Stimulated activated CD4-positive, alpha-beta T cell treated with anti-CD3 and anti-CD28 coated beads, Interleukin-4, amount 100 ng/mL, for 4 hours (primary cell): ENCODE measurements around the gene WNT11.

Source experiments
- DNase-seq, 2 experiments: peaks; one replicate each; pipeline ENCODE4 v3.0.0-alpha.2; 2020

WNT11 gene

DNA sequence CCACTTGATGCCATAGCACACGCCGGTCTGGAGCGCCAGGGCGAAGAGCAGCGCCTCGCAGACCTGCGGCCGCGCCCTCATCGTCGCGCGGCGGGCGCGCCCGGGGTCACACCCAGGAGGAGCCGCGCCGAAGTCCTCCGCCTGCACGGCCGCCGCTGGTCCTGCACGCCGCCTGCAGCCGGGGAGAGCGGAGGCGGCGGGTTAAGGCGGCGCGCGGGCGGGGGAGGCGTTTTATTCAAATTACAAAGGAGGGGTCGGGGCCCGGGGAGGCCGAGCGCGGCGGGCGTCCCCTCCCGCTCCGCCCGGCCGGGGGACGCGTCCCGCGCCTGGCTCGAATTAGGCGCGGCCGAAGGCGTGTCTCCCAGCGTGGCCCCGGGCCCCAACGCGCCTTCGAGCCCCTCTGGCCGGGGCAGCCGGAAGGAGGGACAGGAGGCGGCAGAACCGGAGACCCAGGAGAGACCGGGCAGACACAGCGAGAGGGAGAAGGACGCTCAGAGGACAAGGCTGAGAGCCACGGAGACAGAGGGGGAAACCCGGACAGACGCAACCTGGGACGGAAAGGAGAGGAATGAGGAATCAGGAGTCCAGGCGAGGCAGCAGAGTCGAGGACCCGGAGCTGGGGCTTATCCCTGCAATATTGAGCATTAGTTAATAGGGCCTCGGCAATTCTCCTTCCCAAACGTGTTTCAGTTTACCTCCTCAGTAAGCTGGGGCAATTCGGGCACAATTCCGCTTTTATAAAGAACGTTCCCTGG lies at the start of gene WNT11:
WNT11 (minus strand) TSS at position 176 of the 755 bp plus-strand sequence; CDS start at position 81, 95 bp downstream.
- peak; percentile 19 to 33 for DNase-seq

DNA sequence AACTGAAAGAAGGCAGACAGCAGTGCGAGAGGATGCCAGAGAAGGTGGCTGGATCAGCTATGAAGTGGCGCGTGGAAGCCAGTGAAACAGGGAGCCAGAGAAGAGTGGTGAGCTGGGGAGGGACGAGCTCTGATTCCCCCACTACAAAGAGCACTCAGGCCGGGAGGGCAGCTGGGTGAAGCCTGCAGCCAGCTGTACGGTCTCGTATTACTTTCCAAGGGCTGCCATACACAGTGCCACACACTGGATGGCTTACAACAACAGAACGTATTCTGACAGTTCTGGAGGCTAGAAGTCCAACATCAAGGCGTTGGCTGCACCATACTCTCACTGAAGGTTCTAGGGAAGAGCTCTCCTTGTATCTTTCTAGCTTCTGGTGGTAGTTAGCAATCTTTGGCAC lies 47.1 kb upstream of the WNT11 start:
- no peak for DNase-seq

DNA sequence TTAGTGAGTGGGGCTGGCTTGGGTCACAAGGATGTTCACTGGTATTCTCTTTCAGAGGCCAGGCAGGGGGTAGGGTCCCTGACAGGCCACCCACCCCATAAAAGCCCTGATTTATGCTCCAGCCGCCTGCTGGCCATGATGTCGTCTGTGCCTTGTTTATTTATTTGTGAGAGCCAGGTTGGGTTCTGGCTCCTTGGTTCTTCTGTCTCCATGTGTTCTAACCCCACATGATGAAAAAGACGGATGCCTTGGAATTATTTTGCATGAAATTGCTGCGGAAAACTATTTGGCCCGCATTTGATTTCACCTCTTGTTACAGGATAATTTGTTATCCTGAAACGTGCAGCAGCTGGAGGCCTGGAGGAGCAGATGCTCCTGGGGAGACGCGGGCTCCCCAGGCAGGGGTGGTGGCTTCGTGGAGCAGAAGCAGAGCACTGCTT lies 46.3 kb upstream of the WNT11 start:
- no peak for DNase-seq

DNA sequence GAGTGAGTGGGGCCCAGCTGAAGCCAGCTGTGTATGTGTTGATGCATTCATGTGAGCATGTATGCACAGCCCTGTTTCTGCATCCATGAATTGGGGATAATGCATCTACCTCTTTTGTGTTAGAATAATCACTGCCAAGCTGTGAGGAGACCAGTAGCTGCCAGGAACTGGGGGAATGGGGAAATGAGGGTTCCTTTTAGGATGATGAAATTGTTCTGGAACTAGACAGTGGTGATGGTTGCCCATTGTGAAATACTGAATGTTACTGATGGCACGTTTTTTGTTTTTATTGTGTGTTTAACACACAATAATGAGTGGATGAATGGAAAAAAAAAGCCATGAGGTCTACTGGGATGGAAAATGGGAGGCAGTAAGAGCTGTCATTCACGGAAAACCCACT lies 45.3 kb upstream of the WNT11 start:
- no peak for DNase-seq

DNA sequence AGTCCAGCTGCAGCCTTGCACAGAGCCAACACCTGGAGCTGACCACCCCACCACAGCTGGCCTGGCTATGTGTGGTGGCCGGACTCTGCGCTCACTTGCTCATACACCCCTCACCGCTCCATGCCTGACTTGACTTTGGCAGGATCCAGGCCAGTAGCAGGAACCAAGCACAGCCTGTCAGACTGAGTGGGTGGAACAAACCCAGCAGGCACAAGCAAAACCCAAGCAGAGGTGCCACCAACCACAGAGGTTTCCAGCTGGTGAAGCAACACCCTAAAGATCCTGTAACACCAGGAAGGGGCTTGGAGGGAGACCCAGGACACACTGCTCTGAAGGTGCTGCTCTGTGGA lies 44.9 kb upstream of the WNT11 start:
- no peak for DNase-seq

DNA sequence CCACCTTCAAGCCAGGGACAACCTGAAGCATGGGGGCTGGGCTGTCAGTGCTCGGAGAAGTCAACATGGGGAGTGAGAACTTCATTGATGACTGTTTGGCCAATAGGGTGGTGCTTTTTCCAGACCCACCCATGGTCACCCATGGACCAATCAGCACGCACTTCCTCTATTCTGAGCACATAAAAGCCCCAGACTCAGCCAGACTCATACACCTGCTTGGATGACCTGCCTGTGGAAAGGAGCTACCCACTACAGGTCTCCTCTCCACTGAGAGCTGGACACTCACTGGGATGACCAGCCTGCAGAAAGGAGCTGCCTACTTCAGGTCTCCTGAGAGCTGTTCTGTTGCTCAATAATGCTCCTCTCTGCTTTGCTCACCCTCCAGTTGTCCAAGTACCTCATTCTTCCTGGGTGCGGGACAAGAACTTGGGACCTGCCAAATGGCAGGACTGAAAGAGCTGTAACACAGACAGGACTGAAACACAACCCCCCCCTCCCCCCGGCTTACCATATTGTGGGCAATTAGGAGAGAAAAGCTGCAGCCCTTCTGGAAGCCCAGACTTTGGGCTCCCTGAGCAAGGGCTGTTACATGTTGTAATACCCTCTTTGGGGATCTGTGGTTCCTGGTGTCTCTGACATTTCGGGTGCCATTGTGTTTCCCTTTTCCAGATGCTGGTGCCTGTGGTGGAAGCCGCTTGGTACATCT lies 44.4 kb upstream of the WNT11 start:
- no peak for DNase-seq

DNA sequence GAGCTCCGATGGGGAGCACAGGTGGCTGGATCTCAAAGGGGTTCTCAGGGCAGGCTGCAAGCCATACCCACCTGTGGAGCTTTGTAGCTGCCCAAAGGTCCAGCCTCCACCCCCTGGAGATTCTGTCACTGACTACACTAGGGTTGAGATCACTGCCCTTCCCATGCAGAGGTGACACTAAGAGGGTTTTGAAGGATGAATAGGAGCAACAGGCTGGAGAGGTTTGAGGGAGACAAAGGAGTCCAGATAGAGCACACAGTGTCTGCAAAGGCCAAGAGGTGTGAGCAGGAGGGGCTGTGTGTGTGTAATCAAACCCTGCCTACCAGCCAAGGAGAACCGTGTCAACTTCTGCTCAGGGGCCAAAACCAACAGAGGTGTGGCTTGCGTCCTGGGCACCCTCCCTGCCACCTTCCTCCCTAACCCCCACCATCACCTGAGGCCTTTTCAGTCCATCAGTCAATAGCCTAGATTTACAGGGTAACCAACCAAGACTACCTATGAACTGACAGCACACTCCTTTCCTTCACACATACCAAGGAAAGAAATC lies 43.0 kb upstream of the WNT11 start:
- no peak for DNase-seq

DNA sequence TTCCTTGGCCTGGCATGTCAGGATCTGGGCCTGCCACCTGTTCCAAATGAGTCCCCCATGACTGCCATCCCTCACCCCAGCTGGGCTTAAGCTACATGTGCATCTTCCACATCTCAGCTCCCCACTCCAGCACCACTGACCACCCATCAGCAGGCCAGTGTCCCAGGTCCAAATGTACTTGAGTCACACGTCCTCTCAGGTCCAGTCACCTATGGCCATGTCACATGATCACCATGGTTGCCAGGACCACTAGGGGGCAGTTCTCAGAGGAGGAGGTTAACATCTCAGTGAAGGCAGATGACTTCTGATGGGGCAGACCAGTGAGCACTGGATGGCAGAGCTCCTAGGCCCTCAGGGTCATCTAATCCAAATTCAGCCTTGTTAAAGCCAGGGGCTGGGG lies 41.9 kb upstream of the WNT11 start:
- DNase-seq: no peak

DNA sequence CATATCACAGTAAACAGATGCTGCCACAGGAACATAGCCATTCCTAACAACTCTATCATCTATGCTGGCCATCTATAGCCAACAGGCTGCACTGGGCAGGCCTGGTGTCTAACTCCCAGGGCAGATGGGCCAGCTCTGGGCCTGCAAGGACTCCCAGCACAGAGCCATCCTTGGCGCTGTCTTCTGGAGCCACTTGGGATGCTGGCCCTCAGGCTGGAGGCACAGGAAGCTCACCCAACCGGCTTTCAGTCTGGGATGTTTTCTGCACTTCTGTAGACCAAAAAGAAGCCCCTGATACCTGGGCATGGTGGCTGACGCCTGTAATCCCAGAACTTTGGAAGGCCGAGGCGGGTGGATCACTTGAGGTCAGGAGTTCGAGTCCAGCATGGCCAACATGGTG lies 40.8 kb upstream of the WNT11 start:
- DNase-seq: no peak

DNA sequence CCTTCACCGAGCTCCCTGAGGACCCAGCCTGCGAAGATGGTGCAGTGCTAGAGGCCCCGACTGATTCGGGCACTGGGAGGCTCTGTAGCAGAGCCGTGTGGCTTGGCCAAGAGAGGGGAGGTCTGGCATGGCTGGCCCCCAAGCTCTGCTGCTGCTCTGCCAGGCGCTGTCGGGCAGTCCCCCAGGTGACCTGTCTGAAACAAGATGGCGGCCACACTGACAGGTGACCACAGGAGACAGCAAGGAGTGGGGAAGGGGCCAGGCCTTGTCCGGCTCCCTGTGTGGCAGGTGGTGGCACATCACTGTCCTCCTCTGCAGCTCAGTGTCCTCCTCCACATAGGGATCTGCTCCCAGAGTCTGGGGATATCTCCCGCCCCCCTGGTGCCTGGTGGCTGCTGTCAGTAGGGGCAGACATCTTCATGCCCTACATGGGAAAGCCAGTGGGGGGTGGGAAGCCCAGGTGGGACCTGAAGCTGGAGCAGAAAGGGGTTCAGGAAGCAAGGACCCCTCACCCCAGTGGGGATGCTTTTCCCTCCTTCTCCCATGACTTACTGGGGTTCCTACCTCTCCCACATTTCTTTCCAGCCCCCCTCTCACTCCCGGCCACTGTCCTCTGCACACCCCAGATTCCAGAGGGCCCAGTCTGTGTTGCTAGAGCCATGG lies 40.1 kb upstream of the WNT11 start:
- no peak for DNase-seq

DNA sequence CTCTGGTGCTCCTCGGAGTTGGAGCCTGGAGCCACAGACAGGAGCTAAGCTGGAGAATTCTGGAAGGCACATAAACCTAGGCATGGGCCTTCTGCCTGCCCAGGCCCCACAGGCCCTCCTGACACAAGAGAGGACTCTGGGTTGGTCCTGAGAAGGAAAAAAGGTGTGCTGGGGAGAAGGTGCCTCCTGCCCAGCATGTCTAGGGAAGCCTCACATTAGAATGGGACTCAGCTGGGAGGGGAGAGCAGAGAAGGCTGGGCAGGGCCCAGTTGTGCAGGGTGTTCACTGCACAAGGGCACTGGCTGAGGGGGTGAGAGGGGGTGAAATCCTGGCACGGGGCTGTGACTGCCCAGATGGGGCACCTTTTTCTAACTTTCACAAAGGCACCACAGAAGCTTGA lies 39.4 kb upstream of the WNT11 start:
- no peak for DNase-seq

DNA sequence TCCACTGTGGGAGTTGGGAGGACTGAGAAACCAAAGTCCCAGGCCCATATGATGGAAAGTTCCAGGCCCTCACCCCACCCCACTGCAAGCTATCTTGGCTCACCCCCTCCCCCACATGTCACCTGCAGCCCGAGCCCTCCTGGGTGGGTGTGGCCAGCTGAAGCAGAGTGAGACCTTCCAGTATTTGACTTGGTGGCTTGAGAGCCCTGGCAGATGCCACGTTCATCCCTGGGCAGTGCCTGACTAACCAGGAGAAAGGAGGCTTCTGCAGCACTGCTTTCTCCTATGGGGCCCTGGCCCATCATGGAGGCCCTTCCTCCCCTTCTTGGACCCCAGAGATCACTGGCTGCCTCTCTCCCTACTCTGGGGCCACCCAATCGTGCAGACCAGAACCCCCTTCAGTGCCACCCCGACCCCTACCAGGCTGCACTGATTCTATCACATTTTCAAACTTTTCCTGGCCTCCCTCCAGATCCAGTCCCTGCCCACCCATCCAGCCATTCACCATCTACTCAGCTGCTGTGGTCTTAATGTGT lies 38.1 kb upstream of the WNT11 start:
- DNase-seq: no peak

DNA sequence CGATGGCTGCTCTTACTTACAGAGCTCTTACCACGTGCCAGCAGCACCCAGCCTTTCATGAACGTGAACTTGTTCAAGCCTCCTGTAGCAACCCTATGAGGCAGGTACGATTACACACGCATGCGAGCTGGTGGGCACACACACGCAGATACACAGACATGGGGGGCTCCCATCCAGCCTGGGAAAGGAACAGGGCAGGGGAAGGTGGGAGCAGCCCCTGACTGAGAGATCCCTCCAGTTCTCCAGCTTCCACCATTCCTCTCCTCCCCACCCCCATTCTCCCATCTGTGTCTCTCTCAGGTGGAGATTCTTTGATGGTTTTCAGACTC lies 37.6 kb upstream of the WNT11 start:
- DNase-seq: no peak

DNA sequence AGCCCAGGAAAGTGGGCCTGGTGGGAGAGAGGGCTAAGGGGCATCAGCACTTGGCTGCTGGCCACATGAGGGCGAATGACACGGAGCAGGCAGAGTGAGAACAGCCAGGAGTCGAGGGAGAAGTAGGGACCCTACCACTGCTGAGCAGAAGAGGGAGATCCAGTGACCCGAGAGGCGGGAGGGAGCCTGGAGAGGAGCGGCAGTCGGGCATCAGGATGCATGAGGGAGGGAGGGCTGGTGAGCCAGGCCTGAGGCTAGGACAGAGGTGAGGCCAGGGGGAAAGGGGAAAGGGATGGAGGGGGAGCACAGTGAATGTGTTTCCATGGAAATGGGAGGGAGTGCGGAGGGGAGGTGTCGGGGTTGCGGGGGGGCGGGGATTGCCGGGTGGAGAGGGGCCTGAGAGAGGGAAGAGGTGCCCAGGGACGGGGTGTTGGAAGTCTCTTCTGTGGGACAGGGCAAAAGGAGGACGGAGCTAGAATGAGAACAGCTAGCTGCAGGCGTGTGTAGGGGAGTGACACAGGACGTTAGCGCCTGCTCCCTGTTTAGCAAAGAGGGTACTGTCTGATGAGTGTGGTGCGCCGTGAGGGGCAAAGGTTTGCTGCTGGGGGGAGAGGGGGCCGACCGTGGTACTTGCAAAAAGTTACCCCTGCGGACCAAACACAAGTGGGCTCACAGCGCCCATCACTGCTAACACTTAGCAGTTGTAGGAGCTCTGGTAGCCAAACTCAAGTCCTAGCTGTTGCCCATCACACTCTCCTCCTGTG lies 37.1 kb upstream of the WNT11 start:
- no peak for DNase-seq

DNA sequence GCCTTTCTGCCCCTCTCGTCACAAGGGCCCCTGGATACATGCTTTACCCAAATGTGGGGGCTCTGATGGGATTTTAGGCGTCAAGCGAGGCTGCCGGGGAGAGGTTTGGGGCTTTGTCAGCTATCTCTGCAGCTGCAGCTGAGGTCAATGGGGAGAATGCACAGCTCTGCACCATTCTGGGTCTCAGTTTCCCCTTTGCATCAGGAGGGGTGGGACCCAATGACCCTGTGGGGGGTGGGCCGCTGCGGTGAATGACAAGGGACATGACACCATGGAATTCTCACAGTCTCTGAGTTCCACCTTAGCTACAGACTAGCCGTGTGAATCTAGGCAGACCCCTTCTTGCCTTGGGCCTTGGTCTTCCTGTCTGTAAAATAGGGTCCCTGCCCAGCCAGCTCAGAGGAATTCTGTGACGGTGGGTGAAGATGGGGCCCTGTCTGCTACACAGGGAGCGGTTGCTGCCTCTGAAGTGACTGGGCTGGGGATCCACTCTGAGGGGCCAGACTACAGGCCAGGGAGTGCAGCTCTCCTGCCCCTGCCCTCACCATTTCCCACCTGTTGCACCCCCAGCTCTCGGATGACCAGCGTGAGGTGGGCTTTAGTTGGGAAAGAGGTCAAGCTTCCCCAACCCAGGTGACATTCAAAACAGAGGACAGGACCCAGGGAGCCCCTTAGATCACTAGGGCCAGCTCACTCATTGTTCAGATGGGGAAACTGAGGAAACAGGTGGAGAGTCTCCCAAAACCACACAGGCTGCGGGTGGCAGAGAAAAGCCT lies 35.9 kb upstream of the WNT11 start:
- DNase-seq: no peak

DNA sequence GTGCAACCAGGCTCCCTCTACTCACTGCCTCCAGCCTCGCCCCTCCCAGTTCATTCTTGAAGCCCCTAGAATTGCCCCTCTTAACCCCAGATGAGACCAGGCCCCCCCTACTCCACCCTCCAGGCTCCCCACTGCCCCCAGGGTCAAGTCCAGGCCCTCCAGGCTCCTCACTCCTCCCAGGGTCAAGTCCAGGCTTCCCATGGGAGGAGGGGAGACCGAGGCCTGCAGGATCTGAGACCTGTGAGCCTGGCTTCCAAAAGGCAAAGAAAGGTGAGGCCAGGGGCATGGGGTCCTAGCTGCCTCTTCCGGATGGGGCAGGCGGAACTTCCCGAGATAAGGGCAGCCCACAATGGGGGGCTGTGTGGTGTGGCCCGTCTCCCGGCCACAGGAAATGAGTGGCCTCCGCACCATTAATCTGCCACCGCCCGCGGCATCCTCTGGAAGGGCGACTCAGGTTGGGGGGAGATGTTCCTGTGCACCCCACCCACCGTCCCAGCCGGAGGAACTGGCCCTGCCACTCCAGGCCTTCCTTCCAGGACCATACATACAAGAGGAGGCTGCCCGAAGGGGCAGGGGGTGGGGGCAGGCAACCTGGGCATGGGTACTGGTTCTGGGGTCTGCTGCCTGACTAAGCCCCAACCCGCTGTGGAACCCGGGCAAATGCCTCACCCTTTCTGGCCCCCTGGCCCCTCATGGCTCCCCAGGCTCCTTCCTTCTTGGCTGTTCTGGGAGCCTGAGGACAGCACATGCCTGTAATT lies 35.1 kb upstream of the WNT11 start:
- DNase-seq: no peak

DNA sequence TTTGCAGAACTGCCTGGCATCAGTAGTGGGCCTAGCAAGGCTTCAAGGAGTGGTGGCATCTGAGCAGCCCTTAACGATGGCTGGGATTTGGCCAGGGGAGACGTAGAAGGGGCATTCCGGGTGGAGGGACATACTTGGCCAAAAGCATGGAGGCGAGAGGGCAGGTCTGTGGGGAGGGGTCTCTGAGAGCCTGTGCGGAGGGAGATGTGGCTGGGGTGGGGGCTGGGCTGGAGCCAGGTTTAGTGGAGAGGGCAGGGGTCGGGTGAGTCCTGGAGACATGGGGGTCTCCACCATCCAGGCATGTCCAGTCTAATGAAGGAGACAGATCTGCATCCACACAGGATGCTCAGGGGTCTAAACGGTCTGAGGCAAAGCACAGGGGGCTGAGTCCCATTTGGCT lies 34.4 kb upstream of the WNT11 start:
- no peak for DNase-seq

DNA sequence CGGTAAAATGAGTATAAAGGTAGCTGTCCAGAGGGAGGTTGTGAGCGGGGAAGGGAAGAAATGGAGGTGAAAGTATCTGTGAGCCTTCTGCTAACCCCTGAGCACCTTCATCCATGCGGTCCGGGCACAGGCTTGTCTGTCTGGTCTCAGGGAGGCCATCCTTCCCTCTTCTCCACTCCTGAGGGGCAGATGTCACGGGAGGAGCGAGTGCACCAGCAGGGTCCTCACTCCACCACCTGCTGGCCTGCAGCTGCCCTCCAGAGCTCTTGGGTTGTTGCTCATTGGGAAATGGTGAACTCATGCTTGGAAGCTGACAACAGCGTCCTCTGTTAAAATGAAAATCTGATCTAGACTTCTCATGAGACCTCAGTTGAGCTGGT lies 33.8 kb upstream of the WNT11 start:
- no peak for DNase-seq

DNA sequence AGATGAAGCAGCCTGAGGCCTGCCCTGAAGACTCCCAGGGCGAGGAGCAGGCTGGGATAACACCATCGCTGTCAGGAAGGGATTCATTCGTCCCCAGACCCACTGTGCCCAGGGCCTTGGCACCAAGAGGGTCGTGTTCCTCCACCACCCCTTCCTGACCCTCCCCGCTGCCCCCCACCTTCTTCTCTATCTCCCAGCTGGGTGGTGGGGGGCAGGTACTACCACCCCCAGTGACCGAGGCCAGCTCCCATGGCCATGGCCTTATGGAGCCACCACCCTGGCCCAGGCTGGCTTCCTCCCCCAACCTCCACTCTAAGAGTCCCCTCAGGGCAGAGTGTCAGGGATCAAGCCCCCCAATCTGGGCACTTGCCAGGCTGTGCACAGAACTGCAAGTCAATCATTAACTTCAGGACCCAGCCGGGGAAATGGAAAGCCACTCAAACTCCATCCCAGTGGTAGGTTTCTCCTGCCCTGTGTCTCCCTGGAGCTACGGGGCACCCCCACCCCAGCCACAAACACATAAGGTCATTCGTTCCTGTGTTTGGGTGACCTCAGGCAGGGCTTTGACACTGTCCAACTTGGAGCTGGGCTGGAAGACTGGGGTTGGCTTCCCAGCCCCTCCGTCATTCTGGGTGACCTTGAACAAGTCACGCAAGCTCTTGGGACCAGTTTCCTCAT lies 33.3 kb upstream of the WNT11 start:
- no peak for DNase-seq

DNA sequence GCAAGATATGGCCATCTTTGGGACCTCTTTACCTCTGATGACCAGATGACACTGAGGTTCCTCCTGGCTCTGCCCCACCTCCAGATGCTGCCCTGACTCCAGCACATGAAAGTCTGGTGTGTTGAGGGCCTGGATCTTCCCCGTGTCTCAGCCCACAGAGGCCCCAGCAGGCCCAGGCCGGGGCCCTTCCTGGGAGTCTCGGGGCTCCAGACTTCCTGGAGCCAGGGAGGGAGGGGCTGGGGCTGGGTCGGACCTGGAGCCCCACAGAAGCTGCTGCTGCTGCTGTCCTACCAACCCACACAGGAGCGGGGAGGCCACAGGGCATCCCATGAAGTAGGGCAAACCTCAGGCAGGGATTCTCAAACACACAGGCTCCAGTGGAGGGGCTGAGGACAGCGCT lies 32.2 kb upstream of the WNT11 start:
- no peak for DNase-seq

DNA sequence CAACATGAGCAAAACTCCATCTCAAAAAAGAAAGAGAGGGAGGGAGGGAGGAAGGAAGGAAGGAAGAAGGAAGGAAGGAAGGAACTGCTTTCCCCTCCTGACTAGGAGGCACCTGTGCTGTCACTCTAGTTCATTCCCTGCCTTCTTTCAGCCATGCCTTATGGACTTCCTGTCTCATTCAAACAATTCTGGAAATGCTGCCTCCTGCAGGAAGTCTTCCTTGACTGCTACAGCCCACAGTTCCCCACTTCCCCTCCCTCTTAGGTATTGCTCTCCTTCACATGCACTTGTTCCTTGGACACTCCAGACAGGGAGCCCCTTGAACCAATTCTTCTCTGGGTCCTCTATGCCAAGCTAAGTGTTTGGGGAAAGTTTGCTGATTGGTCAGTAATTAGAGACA lies 31.6 kb upstream of the WNT11 start:
- DNase-seq: no peak
